WTC11 (cell line): ENCODE data around the gene POP4. TPM values are rescaled to one million over a fixed set of nuclear protein-coding genes. Genes with fewer than 3 reads are reported as not detected.

Experiments
- ATAC-seq: fragments of 200-7000 bp; cut with Tn5 transposase; 2 replicates; pipeline ENCODE4 v1.10.0; 2021; ENCODE audit warnings: mild to moderate bottlenecking, moderate library complexity
- CTCF ChIA-PET: fragments of 300-600 bp; sonication (Branson Sonifier 250); formaldehyde crosslinking; loops from one replicate; lab custom pipeline; 2021; ENCODE audit warnings: antibody characterized with exemption; lab: Charles Lee
- POLR2A ChIA-PET: fragments of 350-600 bp; sonication (Branson Sonifier 250); formaldehyde crosslinking; loops from one replicate; lab custom pipeline; 2021; ENCODE audit warnings: antibody characterized with exemption; lab: Charles Lee
- DNase-seq: peaks from one replicate; pipeline ENCODE4 v3.0.0; 2021; ENCODE audit warnings: low spot score
- H3K27ac Mint-ChIP-seq: 2 replicates; pipeline ENCODE4 v1.8.0; 2021; ENCODE audit warnings: mixed read lengths
- H3K27me3 Mint-ChIP-seq: 2 replicates; pipeline ENCODE4 v1.8.0; 2021; ENCODE audit warnings: low read depth, mild to moderate bottlenecking, moderate library complexity, mixed read lengths
- H3K36me3 Mint-ChIP-seq: 2 replicates; pipeline ENCODE4 v1.8.0; 2021; ENCODE audit warnings: mixed read lengths
- H3K4me1 Mint-ChIP-seq: 2 replicates; pipeline ENCODE4 v1.8.0; 2022; ENCODE audit warnings: mixed read lengths
- H3K4me3 Mint-ChIP-seq: 2 replicates; pipeline ENCODE4 v1.8.0; 2021; ENCODE audit warnings: mild to moderate bottlenecking, moderate library complexity, mixed read lengths
- H3K9me3 Mint-ChIP-seq: 2 replicates; pipeline ENCODE4 v1.8.0; 2021; ENCODE audit warnings: mixed read lengths
- CBFB ChIP-seq: sonication (generic); formaldehyde crosslinking; IDR thresholded peaks from 2 replicates; pipeline ENCODE4 v1.8.1; 2022; ENCODE audit warnings: mild to moderate bottlenecking, low read depth, missing genetic modification reagents
- ELF4 ChIP-seq: sonication (generic); formaldehyde crosslinking; IDR thresholded peaks from 2 replicates; pipeline ENCODE4 v1.8.1; 2022; ENCODE audit warnings: low read depth, mild to moderate bottlenecking, moderate library complexity, missing genetic modification reagents
- GTF2I ChIP-seq: fragments of 250-450 bp; sonication (Bioruptor Pico); conservative IDR thresholded peaks from 2 replicates; pipeline ENCODE4 v1.4.0; 2021; ENCODE audit warnings: mild to moderate bottlenecking
- MYBL2 ChIP-seq: sonication (generic); formaldehyde crosslinking; IDR thresholded peaks from 2 replicates; pipeline ENCODE4 v1.8.1; 2023; ENCODE audit warnings: mild to moderate bottlenecking, moderate library complexity, missing genetic modification reagents
- NR2C2 ChIP-seq: sonication (generic); formaldehyde crosslinking; IDR thresholded peaks from 2 replicates; pipeline ENCODE4 v1.8.0; 2022; ENCODE audit warnings: mild to moderate bottlenecking, missing genetic modification reagents
- SMAD4 ChIP-seq: sonication (generic); formaldehyde crosslinking; IDR thresholded peaks from 2 replicates; pipeline ENCODE4 v1.8.0; 2022; ENCODE audit warnings: mild to moderate bottlenecking, missing genetic modification reagents
- SP1 ChIP-seq: sonication (generic); formaldehyde crosslinking; conservative IDR thresholded peaks from 2 replicates; pipeline ENCODE4 v1.8.1; 2022; ENCODE audit warnings: missing genetic modification reagents
- total RNA-seq: library from RNA; stranded (reverse); gene quantifications from 3 replicates; pipeline ENCODE4 v1.2.3, GENCODE V29; 2021
- TF ChIP-seq, protein P1 (sequence below): sonication (generic); formaldehyde crosslinking; IDR thresholded peaks from 2 replicates; pipeline ENCODE4 v1.8.1; 2023; ENCODE audit warnings: mild to moderate bottlenecking, missing genetic modification reagents
- TF ChIP-seq, protein P2 (sequence below): sonication (generic); formaldehyde crosslinking; IDR thresholded peaks from 2 replicates; pipeline ENCODE4 v1.8.0; 2023; ENCODE audit warnings: missing genetic modification reagents, mild to moderate bottlenecking, borderline replicate concordance
- TF ChIP-seq, protein P3 (sequence below): sonication (generic); formaldehyde crosslinking; IDR thresholded peaks from 2 replicates; pipeline ENCODE4 v1.8.1; 2023; ENCODE audit warnings: mild to moderate bottlenecking, missing genetic modification reagents, moderate library complexity
- TF ChIP-seq, protein P4 (sequence below): fragments of 250-450 bp; sonication (Bioruptor Pico); IDR thresholded peaks from 2 replicates; pipeline ENCODE4 v2.1.2; 2022; ENCODE audit warnings: mild to moderate bottlenecking, moderate library complexity
- TF ChIP-seq, protein P5 (sequence below): fragments of 250-450 bp; sonication (Bioruptor Pico); IDR thresholded peaks from 2 replicates; pipeline ENCODE4 v1.9.0; 2021; ENCODE audit warnings: mild to moderate bottlenecking
- TF ChIP-seq, protein P6 (sequence below): fragments of 250-450 bp; sonication (Bioruptor Pico); IDR thresholded peaks from 2 replicates; pipeline ENCODE4 v1.9.0; 2021; ENCODE audit warnings: mild to moderate bottlenecking, borderline replicate concordance

The POP4 gene
- total RNA-seq, 1 experiment from 2014 or later: 46.7 TPM

DNA sequence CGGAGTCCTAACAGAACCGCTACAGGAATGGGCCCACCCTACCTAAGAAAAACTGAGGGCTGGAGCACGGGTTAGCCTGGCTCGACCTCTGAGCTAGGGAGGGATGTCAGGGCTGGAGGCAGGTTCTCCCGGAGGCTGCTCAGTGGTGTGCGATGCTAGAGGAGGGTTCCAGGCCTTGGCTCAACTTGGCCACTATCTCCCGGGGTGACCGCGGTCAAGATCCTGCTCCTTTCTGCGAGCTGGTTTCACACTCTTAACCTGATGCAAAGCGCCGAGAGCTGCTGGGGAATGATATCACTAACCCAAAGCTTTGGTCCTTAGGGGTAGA, 301 bp downstream of the POP4 start:
- peak; percentile 6 for ATAC-seq
- H3K36me3 Mint-ChIP-seq: peaks cover under 1% of the 10 kb centered on the region; the same call in 1 of the 2 replicates
- H3K4me3 Mint-ChIP-seq: peak overlapping the region; percentile 100
- peaks cover 3% of the 10 kb centered on the region; the same call in 1 of the 2 replicates for H3K27me3 Mint-ChIP-seq
- H3K9me3 Mint-ChIP-seq: no peaks in the 10 kb centered on the region
- CTCF ChIA-PET: interaction anchor here (0.8 to 3.1 kb wide), 12 partner anchors 10 to 316 kb away, joined by 3 to 23 read pairs (median 6); partner anchors contain the start of gene PLEKHF1
- no peak for DNase-seq
- H3K4me1 Mint-ChIP-seq: peaks cover 16% of the 10 kb centered on the region
- TF ChIP-seq MYBL2 (CRISPR knock-in tag): no peak
- TF ChIP-seq, protein P1, sequence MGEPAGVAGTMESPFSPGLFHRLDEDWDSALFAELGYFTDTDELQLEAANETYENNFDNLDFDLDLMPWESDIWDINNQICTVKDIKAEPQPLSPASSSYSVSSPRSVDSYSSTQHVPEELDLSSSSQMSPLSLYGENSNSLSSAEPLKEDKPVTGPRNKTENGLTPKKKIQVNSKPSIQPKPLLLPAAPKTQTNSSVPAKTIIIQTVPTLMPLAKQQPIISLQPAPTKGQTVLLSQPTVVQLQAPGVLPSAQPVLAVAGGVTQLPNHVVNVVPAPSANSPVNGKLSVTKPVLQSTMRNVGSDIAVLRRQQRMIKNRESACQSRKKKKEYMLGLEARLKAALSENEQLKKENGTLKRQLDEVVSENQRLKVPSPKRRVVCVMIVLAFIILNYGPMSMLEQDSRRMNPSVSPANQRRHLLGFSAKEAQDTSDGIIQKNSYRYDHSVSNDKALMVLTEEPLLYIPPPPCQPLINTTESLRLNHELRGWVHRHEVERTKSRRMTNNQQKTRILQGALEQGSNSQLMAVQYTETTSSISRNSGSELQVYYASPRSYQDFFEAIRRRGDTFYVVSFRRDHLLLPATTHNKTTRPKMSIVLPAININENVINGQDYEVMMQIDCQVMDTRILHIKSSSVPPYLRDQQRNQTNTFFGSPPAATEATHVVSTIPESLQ: no peak
- TF ChIP-seq, protein P2, sequence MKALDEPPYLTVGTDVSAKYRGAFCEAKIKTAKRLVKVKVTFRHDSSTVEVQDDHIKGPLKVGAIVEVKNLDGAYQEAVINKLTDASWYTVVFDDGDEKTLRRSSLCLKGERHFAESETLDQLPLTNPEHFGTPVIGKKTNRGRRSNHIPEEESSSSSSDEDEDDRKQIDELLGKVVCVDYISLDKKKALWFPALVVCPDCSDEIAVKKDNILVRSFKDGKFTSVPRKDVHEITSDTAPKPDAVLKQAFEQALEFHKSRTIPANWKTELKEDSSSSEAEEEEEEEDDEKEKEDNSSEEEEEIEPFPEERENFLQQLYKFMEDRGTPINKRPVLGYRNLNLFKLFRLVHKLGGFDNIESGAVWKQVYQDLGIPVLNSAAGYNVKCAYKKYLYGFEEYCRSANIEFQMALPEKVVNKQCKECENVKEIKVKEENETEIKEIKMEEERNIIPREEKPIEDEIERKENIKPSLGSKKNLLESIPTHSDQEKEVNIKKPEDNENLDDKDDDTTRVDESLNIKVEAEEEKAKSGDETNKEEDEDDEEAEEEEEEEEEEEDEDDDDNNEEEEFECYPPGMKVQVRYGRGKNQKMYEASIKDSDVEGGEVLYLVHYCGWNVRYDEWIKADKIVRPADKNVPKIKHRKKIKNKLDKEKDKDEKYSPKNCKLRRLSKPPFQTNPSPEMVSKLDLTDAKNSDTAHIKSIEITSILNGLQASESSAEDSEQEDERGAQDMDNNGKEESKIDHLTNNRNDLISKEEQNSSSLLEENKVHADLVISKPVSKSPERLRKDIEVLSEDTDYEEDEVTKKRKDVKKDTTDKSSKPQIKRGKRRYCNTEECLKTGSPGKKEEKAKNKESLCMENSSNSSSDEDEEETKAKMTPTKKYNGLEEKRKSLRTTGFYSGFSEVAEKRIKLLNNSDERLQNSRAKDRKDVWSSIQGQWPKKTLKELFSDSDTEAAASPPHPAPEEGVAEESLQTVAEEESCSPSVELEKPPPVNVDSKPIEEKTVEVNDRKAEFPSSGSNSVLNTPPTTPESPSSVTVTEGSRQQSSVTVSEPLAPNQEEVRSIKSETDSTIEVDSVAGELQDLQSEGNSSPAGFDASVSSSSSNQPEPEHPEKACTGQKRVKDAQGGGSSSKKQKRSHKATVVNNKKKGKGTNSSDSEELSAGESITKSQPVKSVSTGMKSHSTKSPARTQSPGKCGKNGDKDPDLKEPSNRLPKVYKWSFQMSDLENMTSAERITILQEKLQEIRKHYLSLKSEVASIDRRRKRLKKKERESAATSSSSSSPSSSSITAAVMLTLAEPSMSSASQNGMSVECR (CRISPR knock-in tag): no peak
- TF ChIP-seq CBFB (CRISPR knock-in tag): no peak
- TF ChIP-seq, protein P3, sequence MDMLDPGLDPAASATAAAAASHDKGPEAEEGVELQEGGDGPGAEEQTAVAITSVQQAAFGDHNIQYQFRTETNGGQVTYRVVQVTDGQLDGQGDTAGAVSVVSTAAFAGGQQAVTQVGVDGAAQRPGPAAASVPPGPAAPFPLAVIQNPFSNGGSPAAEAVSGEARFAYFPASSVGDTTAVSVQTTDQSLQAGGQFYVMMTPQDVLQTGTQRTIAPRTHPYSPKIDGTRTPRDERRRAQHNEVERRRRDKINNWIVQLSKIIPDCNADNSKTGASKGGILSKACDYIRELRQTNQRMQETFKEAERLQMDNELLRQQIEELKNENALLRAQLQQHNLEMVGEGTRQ (CRISPR knock-in tag): no peak
- TF ChIP-seq, protein P4, sequence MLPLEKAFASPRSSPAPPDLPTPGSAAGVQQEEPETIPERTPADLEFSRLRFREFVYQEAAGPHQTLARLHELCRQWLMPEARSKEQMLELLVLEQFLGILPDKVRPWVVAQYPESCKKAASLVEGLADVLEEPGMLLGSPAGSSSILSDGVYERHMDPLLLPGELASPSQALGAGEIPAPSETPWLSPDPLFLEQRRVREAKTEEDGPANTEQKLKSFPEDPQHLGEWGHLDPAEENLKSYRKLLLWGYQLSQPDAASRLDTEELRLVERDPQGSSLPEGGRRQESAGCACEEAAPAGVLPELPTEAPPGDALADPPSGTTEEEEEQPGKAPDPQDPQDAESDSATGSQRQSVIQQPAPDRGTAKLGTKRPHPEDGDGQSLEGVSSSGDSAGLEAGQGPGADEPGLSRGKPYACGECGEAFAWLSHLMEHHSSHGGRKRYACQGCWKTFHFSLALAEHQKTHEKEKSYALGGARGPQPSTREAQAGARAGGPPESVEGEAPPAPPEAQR (CRISPR knock-in tag): no peak
- TF ChIP-seq GTF2I (CRISPR knock-in tag): no peak
- TF ChIP-seq SMAD4 (CRISPR knock-in tag): no peak
- TF ChIP-seq, protein P5, sequence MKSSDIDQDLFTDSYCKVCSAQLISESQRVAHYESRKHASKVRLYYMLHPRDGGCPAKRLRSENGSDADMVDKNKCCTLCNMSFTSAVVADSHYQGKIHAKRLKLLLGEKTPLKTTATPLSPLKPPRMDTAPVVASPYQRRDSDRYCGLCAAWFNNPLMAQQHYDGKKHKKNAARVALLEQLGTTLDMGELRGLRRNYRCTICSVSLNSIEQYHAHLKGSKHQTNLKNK (CRISPR knock-in tag): no peak
- TF ChIP-seq, protein P6, sequence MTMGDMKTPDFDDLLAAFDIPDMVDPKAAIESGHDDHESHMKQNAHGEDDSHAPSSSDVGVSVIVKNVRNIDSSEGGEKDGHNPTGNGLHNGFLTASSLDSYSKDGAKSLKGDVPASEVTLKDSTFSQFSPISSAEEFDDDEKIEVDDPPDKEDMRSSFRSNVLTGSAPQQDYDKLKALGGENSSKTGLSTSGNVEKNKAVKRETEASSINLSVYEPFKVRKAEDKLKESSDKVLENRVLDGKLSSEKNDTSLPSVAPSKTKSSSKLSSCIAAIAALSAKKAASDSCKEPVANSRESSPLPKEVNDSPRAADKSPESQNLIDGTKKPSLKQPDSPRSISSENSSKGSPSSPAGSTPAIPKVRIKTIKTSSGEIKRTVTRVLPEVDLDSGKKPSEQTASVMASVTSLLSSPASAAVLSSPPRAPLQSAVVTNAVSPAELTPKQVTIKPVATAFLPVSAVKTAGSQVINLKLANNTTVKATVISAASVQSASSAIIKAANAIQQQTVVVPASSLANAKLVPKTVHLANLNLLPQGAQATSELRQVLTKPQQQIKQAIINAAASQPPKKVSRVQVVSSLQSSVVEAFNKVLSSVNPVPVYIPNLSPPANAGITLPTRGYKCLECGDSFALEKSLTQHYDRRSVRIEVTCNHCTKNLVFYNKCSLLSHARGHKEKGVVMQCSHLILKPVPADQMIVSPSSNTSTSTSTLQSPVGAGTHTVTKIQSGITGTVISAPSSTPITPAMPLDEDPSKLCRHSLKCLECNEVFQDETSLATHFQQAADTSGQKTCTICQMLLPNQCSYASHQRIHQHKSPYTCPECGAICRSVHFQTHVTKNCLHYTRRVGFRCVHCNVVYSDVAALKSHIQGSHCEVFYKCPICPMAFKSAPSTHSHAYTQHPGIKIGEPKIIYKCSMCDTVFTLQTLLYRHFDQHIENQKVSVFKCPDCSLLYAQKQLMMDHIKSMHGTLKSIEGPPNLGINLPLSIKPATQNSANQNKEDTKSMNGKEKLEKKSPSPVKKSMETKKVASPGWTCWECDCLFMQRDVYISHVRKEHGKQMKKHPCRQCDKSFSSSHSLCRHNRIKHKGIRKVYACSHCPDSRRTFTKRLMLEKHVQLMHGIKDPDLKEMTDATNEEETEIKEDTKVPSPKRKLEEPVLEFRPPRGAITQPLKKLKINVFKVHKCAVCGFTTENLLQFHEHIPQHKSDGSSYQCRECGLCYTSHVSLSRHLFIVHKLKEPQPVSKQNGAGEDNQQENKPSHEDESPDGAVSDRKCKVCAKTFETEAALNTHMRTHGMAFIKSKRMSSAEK: no peak
- TF ChIP-seq NR2C2 (CRISPR knock-in tag): no peak
- TF ChIP-seq SP1: no peak
- TF ChIP-seq ELF4 (CRISPR knock-in tag): no peak
- H3K27ac Mint-ChIP-seq: peak overlapping the region; percentile 100
- POLR2A ChIA-PET: interaction anchor here (0.6 to 2.0 kb wide), 7 partner anchors 11 to 328 kb away, joined by 3 to 11 read pairs (median 4); partner anchors contain the start of gene PLEKHF1
